ENCODE results near the gene ABCB11. TPM values are rescaled to one million over a fixed set of nuclear protein-coding genes. Genes with fewer than 3 reads are reported as not detected.

ABCB11 gene
- total RNA-seq, 1 experiment from 2014 or later = 0.03 TPM

GRCh38 chr2:168997118-168997521 lies 34.0 kb downstream of the ABCB11 start:
- DNase-seq (ENCODE audit: low read depth, low spot score) = no peak
- in situ Hi-C loops (cut with HindIII; ENCODE audit: low pct_unique_long_range_greater_than_20kb, low sequenced_read_pairs) = no loop called here

- in situ Hi-C loops (cut with HindIII; ENCODE audit: low pct_unique_long_range_greater_than_20kb, low sequenced_read_pairs) = no loop called here
- no peak for DNase-seq (ENCODE audit: low read depth, low spot score)
These were observed 35.4 kb downstream of the ABCB11 start for GRCh38 chr2:168995744-168996143.

- in situ Hi-C loops (cut with HindIII; ENCODE audit: low pct_unique_long_range_greater_than_20kb, low sequenced_read_pairs) = no loop called here
- no peak for DNase-seq (ENCODE audit: low read depth, low spot score)
These were observed 37.6 kb downstream of the ABCB11 start for GRCh38 chr2:168993538-168993937.

- no peak for DNase-seq (ENCODE audit: low read depth, low spot score)
- in situ Hi-C loops (cut with HindIII; ENCODE audit: low pct_unique_long_range_greater_than_20kb, low sequenced_read_pairs) = no loop called here
These were observed 38.4 kb downstream of the ABCB11 start for GRCh38 chr2:168992591-168993349.

- DNase-seq (ENCODE audit: low read depth, low spot score) = no peak
- in situ Hi-C loops (cut with HindIII; ENCODE audit: low pct_unique_long_range_greater_than_20kb, low sequenced_read_pairs) = no loop called here
These were observed 39.1 kb downstream of the ABCB11 start for GRCh38 chr2:168992026-168992425.

GRCh38 chr2:168988755-168989154 lies 42.4 kb downstream of the ABCB11 start:
- in situ Hi-C loops (cut with HindIII; ENCODE audit: low pct_unique_long_range_greater_than_20kb, low sequenced_read_pairs) = no loop called here
- no peak for DNase-seq (ENCODE audit: low read depth, low spot score)

GRCh38 chr2:168986398-168986943 lies 44.7 kb downstream of the ABCB11 start:
- in situ Hi-C loops (cut with HindIII; ENCODE audit: low pct_unique_long_range_greater_than_20kb, low sequenced_read_pairs) = no loop called here

GRCh38 chr2:168981651-168982050 lies 49.5 kb downstream of the ABCB11 start:
- in situ Hi-C loops (cut with HindIII; ENCODE audit: low pct_unique_long_range_greater_than_20kb, low sequenced_read_pairs) = no loop called here

More at GRCh38 chr2:168986398-168986943, 44.7 kb downstream of the ABCB11 start:
- no peak for DNase-seq (ENCODE audit: low read depth, low spot score)

GRCh38 chr2:168978461-168978861 lies 52.7 kb downstream of the ABCB11 start:
- no peak for DNase-seq (ENCODE audit: low read depth, low spot score)
- in situ Hi-C loops (cut with HindIII; ENCODE audit: low pct_unique_long_range_greater_than_20kb, low sequenced_read_pairs) = no loop called here

More at GRCh38 chr2:168981651-168982050, 49.5 kb downstream of the ABCB11 start:
- no peak for DNase-seq (ENCODE audit: low read depth, low spot score)

- no peak for DNase-seq (ENCODE audit: low read depth, low spot score)
- in situ Hi-C loops (cut with HindIII; ENCODE audit: low pct_unique_long_range_greater_than_20kb, low sequenced_read_pairs) = no loop called here
These were observed 53.5 kb downstream of the ABCB11 start for GRCh38 chr2:168977608-168978007.

GRCh38 chr2:168976034-168976654 lies 55.0 kb downstream of the ABCB11 start:
- DNase-seq (ENCODE audit: low read depth, low spot score) = no peak
- in situ Hi-C loops (cut with HindIII; ENCODE audit: low pct_unique_long_range_greater_than_20kb, low sequenced_read_pairs) = no loop called here

- DNase-seq (ENCODE audit: low read depth, low spot score) = no peak
- in situ Hi-C loops (cut with HindIII; ENCODE audit: low pct_unique_long_range_greater_than_20kb, low sequenced_read_pairs) = no loop called here
These were observed 56.7 kb downstream of the ABCB11 start for GRCh38 chr2:168974428-168974827.

- in situ Hi-C loops (cut with HindIII; ENCODE audit: low pct_unique_long_range_greater_than_20kb, low sequenced_read_pairs) = no loop called here
- no peak for DNase-seq (ENCODE audit: low read depth, low spot score)
These were observed 59.9 kb downstream of the ABCB11 start for GRCh38 chr2:168971261-168971660.

GRCh38 chr2:168970711-168971233 lies 60.4 kb downstream of the ABCB11 start:
- DNase-seq (ENCODE audit: low read depth, low spot score) = no peak
- in situ Hi-C loops (cut with HindIII; ENCODE audit: low pct_unique_long_range_greater_than_20kb, low sequenced_read_pairs) = no loop called here

- in situ Hi-C loops (cut with HindIII; ENCODE audit: low pct_unique_long_range_greater_than_20kb, low sequenced_read_pairs) = no loop called here
These were observed 61.3 kb downstream of the ABCB11 start for GRCh38 chr2:168969865-168970264.

GRCh38 chr2:168968342-168968741 lies 62.8 kb downstream of the ABCB11 start:
- in situ Hi-C loops (cut with HindIII; ENCODE audit: low pct_unique_long_range_greater_than_20kb, low sequenced_read_pairs) = no loop called here
- no peak for DNase-seq (ENCODE audit: low read depth, low spot score)

More at GRCh38 chr2:168969865-168970264, 61.3 kb downstream of the ABCB11 start:
- no peak for DNase-seq (ENCODE audit: low read depth, low spot score)

GRCh38 chr2:168964251-168964807 lies 66.8 kb downstream of the ABCB11 start:
- DNase-seq (ENCODE audit: low read depth, low spot score) = no peak
- in situ Hi-C loops (cut with HindIII; ENCODE audit: low pct_unique_long_range_greater_than_20kb, low sequenced_read_pairs) = no loop called here

GRCh38 chr2:168962636-168963035 lies 68.5 kb downstream of the ABCB11 start:
- DNase-seq (ENCODE audit: low read depth, low spot score) = no peak
- in situ Hi-C loops (cut with HindIII; ENCODE audit: low pct_unique_long_range_greater_than_20kb, low sequenced_read_pairs) = no loop called here

All from SK-MEL-5 (cell line).